Activated T-helper 1 cell treated with anti-CD3 and anti-CD28 coated beads, Interleukin-2, amount 50 U/mL, for 16 hours (primary cell): ENCODE measurements around the gene SPATA17.

Experiments
- DNase-seq, 2 donors: peaks; one replicate each; pipeline ENCODE4 v3.0.0-alpha.2; 2020; ENCODE audit warnings: low read depth in 1 of 2, low spot score in 1 of 2

The SPATA17 gene

GRCh38 chr1:217910791-217911320, 279.7 kb downstream of the SPATA17 start:
- DNase-seq = no peak

GRCh38 chr1:217911908-217912307, 280.8 kb downstream of the SPATA17 start:
- DNase-seq = no peak

GRCh38 chr1:217917281-217917887, 286.2 kb downstream of the SPATA17 start:
- no peak for DNase-seq

DNA sequence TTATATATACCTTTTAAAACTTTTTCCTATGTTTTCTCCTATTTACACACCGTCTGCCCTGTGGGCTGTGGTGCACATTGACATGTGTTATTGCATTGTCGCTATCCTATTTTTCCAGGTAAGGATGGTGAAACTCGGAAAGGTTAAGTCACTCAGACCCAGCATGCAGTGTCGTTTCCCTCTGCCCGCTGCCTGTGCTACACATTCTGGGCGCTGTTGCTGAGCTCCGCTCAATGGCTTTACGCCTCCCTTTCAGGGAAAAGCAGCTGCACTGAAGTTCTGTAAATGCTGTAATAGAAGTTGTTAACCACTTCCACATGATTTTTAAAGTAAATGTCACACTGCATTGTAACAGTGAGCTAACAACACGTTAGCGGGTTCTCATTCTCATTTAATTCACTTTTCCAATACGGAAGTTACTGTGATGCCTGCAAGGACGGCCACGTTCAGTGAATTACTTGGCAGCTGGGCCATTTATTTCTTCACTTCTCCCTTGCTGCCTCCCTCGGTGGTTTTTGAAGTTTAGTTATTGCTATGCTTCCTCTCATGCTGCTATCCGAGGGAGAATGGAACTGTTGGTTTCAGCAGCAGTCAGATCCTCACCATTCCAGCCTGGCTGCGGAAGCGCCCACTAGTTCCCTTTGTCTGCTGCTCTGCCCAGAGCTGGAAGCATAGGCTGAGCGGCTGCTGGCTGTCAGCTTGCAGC, 288.7 kb downstream of the SPATA17 start:
- DNase-seq = no peak
